Activated CD8-positive, alpha-beta T cell treated with anti-CD3 and anti-CD28 coated beads for 36 hours (primary cell): ENCODE data around the gene LUZP2. TPM values are rescaled to one million over a fixed set of nuclear protein-coding genes. Genes with fewer than 3 reads are reported as not detected.

Experiments used
- ATAC-seq: fragments of 200-7000 bp; cut with Tn5 transposase; one replicate; pipeline ENCODE4 v1.10.0; 2021; ENCODE audit warnings: mild to moderate bottlenecking, moderate library complexity
- CTCF ChIA-PET: fragments of 350-600 bp; sonication (Branson Sonifier 250); formaldehyde crosslinking; loops from one replicate; lab custom pipeline; 2021; ENCODE audit warnings: antibody characterized with exemption; lab: Charles Lee
- POLR2A ChIA-PET: fragments of 350-600 bp; sonication (Branson Sonifier 250); formaldehyde crosslinking; loops from one replicate; lab custom pipeline; 2021; ENCODE audit warnings: antibody characterized with exemption; lab: Charles Lee
- DNase-seq: peaks from one replicate; pipeline ENCODE4 v3.0.0-alpha.2; 2020
- H3K27ac Mint-ChIP-seq: one replicate; pipeline ENCODE4 v1.8.0; 2021; ENCODE audit warnings: mild to moderate bottlenecking, mixed read lengths
- H3K27me3 Mint-ChIP-seq: one replicate; pipeline ENCODE4 v1.8.0; 2021; ENCODE audit warnings: mixed read lengths
- H3K36me3 Mint-ChIP-seq: one replicate; pipeline ENCODE4 v1.8.0; 2021; ENCODE audit warnings: low read depth, mixed read lengths
- H3K4me1 Mint-ChIP-seq: one replicate; pipeline ENCODE4 v1.8.0; 2021; ENCODE audit warnings: low read depth, mixed read lengths
- H3K4me3 Mint-ChIP-seq: one replicate; pipeline ENCODE4 v1.8.0; 2021; ENCODE audit warnings: mild to moderate bottlenecking, moderate library complexity, mixed read lengths
- H3K9me3 Mint-ChIP-seq: one replicate; pipeline ENCODE4 v1.8.0; 2021; ENCODE audit warnings: mixed read lengths
- CTCF ChIP-seq: fragments of 200-600 bp; IDR thresholded peaks from one replicate; pipeline ENCODE4 v1.8.0; 2022; ENCODE audit warnings: antibody characterized with exemption, mild to moderate bottlenecking
- intact Hi-C: fragments of 100-400 bp; cut with micrococcal nuclease; formaldehyde crosslinking; loops from one replicate; pipeline ENCODE4 v1.10.0; 2022
- total RNA-seq, 2 experiments: library from RNA; stranded (reverse); gene quantifications; one replicate each; pipeline ENCODE4 v1.2.3, GENCODE V29; 2021

The LUZP2 gene
- total RNA-seq, 2 experiments from 2014 or later: not detected

- ATAC-seq (no peak), DNase-seq (no peak)
- no peaks in the 10 kb centered on the region for H3K27me3 Mint-ChIP-seq
- ChIA-PET POLR2A (no interaction called here), CTCF (no interaction called here)
- no peak overlapping the region for H3K27ac Mint-ChIP-seq
- TF ChIP-seq CTCF: no peak
- H3K4me3 Mint-ChIP-seq: no peak overlapping the region
- intact Hi-C loops: no loop called here
- H3K36me3 Mint-ChIP-seq: no peaks in the 10 kb centered on the region
- H3K9me3 Mint-ChIP-seq: peaks cover 8% of the 10 kb centered on the region
- no peaks in the 10 kb centered on the region for H3K4me1 Mint-ChIP-seq
These were observed 125.4 kb downstream of the LUZP2 start for GRCh38 chr11:24622262-24622661.

GRCh38 chr11:24623121-24623520 lies 126.3 kb downstream of the LUZP2 start:
- H3K4me1 Mint-ChIP-seq: no peaks in the 10 kb centered on the region
- H3K9me3 Mint-ChIP-seq: peaks cover 8% of the 10 kb centered on the region
- ATAC-seq (no peak), DNase-seq (no peak)
- intact Hi-C loops: no loop called here
- no peaks in the 10 kb centered on the region for H3K36me3 Mint-ChIP-seq
- no peak overlapping the region for H3K27ac Mint-ChIP-seq
- CTCF ChIA-PET: no interaction called here
- no peaks in the 10 kb centered on the region for H3K27me3 Mint-ChIP-seq
- no peak overlapping the region for H3K4me3 Mint-ChIP-seq
- POLR2A ChIA-PET: no interaction called here
- no peak for TF ChIP-seq CTCF

GRCh38 chr11:24624432-24624831 lies 127.6 kb downstream of the LUZP2 start:
- no peaks in the 10 kb centered on the region for H3K27me3 Mint-ChIP-seq
- ATAC-seq (no peak), DNase-seq (no peak)
- no peaks in the 10 kb centered on the region for H3K4me1 Mint-ChIP-seq
- H3K9me3 Mint-ChIP-seq: peaks cover 6% of the 10 kb centered on the region
- TF ChIP-seq CTCF: no peak
- POLR2A ChIA-PET: no interaction called here
- no peaks in the 10 kb centered on the region for H3K36me3 Mint-ChIP-seq
- H3K4me3 Mint-ChIP-seq: no peak overlapping the region
- CTCF ChIA-PET: no interaction called here
- H3K27ac Mint-ChIP-seq: no peak overlapping the region
- intact Hi-C loops: no loop called here

GRCh38 chr11:24625975-24626374 lies 129.1 kb downstream of the LUZP2 start:
- no peak overlapping the region for H3K27ac Mint-ChIP-seq
- H3K27me3 Mint-ChIP-seq: no peaks in the 10 kb centered on the region
- CTCF ChIA-PET: no interaction called here
- no peak overlapping the region for H3K4me3 Mint-ChIP-seq
- POLR2A ChIA-PET: no interaction called here
- intact Hi-C loops: no loop called here
- no peaks in the 10 kb centered on the region for H3K36me3 Mint-ChIP-seq
- H3K9me3 Mint-ChIP-seq: peaks cover 6% of the 10 kb centered on the region
- TF ChIP-seq CTCF: no peak
- ATAC-seq: no peak
- DNase-seq: no peak
- H3K4me1 Mint-ChIP-seq: no peaks in the 10 kb centered on the region

GRCh38 chr11:24628224-24628776 lies 131.4 kb downstream of the LUZP2 start:
- H3K27ac Mint-ChIP-seq: no peak overlapping the region
- H3K4me1 Mint-ChIP-seq: no peaks in the 10 kb centered on the region
- no peak for TF ChIP-seq CTCF
- CTCF ChIA-PET: no interaction called here
- intact Hi-C loops: no loop called here
- no peak overlapping the region for H3K4me3 Mint-ChIP-seq
- ATAC-seq: no peak
- POLR2A ChIA-PET: interaction anchor here (0.5 kb wide), 1 partner anchor 25 kb away, joined by 3 read pairs; no protein-coding TSS in a partner anchor
- no peak for DNase-seq
- H3K9me3 Mint-ChIP-seq: peaks cover 6% of the 10 kb centered on the region
- H3K27me3 Mint-ChIP-seq: no peaks in the 10 kb centered on the region
- no peaks in the 10 kb centered on the region for H3K36me3 Mint-ChIP-seq
